B cell (primary cell): ENCODE results near the gene ASXL2.
"Not testable (repeated sequence)": the region's sequence is repeated elsewhere in the genome, so short reads cannot be mapped to it uniquely, and the experiment has no call there.

Experiments used
- CTCF ChIP-seq: fragments of 200-600 bp; IDR thresholded peaks from one replicate; pipeline ENCODE4 v1.8.0; 2022; ENCODE audit warnings: antibody characterized with exemption, mild to moderate bottlenecking
- EZH2 ChIP-seq: IDR thresholded peaks from 2 replicates; pipeline ENCODE4 v1.6.1; 2012; ENCODE audit warnings: borderline replicate concordance, low read depth, mild to moderate bottlenecking, moderate library complexity, low read length; ENCODE audit not compliant: insufficient read depth, poor library complexity, severe bottlenecking

- TF ChIP-seq CTCF, EZH2: not testable (repeated sequence)
Observed at GRCh38 chr2:25915411-25915810, 37.1 kb upstream of the ASXL2 start.
